Right lobe of liver (tissue), 6 donors: ENCODE results near the gene CFH. TPM values are rescaled to one million over a fixed set of nuclear protein-coding genes. Genes with fewer than 3 reads are reported as not detected.

Experiments
- ATAC-seq, 4 donors: fragments of 200-7000 bp; cut with Tn5 transposase; one replicate each; pipeline ENCODE4 v1.9.1; 2020; ENCODE audit warnings: mild to moderate bottlenecking in 4 of 4, moderate library complexity in 4 of 4
- DNase-seq, 3 donors: peaks; one replicate each; pipeline ENCODE4 v3.0.0-alpha.2; 2020
- H3K27ac ChIP-seq, 3 donors: fragments of 200-600 bp; one replicate each; pipeline ENCODE4 v1.8.0; 2022
- H3K27me3 ChIP-seq, 2 donors: fragments of 200-600 bp; one replicate each; pipeline ENCODE4 v1.8.0; 2022
- H3K36me3 ChIP-seq, 4 donors: fragments of 200-600 bp; sonication (generic) in 1 of 4; one replicate each; pipeline versions ENCODE4 v1.5.1 to v1.8.0; 2017 to 2022; ENCODE audit warnings: control low read depth in 1 of 4
- H3K4me1 ChIP-seq, 4 donors: fragments of 200-600 bp; sonication (generic) in 1 of 4; one replicate each; pipeline versions ENCODE4 v1.5.1 to v1.8.0; 2017 to 2022; ENCODE audit warnings: control low read depth in 1 of 4
- H3K4me3 ChIP-seq, 3 donors: fragments of 200-600 bp; one replicate each; pipeline ENCODE4 v1.8.0; 2022
- H3K9me3 ChIP-seq, 4 donors: fragments of 200-600 bp; sonication (generic) in 1 of 4; one replicate each; pipeline versions ENCODE4 v1.5.1 to v1.8.0; 2017 to 2022; ENCODE audit warnings: control low read depth in 1 of 4
- CTCF ChIP-seq, 4 donors: fragments of 200-600 bp in 3 of 4; fragments of 450-650 bp in 1 of 4; IDR thresholded peaks; one replicate each; pipeline versions ENCODE4 v1.5.1 to v1.8.0; 2016 to 2022; ENCODE audit warnings: antibody characterized with exemption in 4 of 4, mild to moderate bottlenecking in 2 of 4
- POLR2A ChIP-seq: fragments of 450-650 bp; IDR thresholded peaks from one replicate; pipeline ENCODE4 v1.6.1; 2017; ENCODE audit warnings: antibody characterized with exemption, mild to moderate bottlenecking
- WGBS: methylation state at CpG from one replicate; pipeline ENCODE4 v1.1.6; 2018; ENCODE audit warnings: low coverage, low lambda C conversion rate; ENCODE audit not compliant: insufficient coverage; ENCODE audit errors: missing lambda C conversion rate; 5-methylcytosine and 5-hydroxymethylcytosine counted together
- intact Hi-C, 2 donors: fragments of 100-400 bp; cut with DNase I; formaldehyde crosslinking; loops; one replicate each; pipeline versions ENCODE4 v1.11.2 to v1.14.1; 2022
- long read RNA-seq: library from polyadenylated mRNA; unstranded; transcript quantifications from one replicate; pipeline ENCODE4 v2.0.0, GENCODE V29; 2019
- total RNA-seq, 6 experiments: library from RNA; depleted of rRNA in 2 of 6; stranded (reverse); fragments of >200 nt in 2 of 6; fragmentation: NEBNext Ultra II Directional in 3 of 6; extraction: Animal tissue kit (Norgen Biotek cat#: 25700) in 3 of 6; gene quantifications; one replicate each; pipeline versions ENCODE4 v1.1.0 to v1.2.4, GENCODE V29; 2016 to 2023
- donor health status: DM: no; HTN: yes; CAD: no.
- donor health status: DM: no; HTN: no; CAD: no.
- donor health status: DM: no; HTN: no; CAD: no.
- donor health status: DM: no; HTN: yes; CAD: no.
- donor health status: DM: no; HTN: yes; CAD: no.

The CFH gene
- total RNA-seq: 1,000 to 10,000 TPM in 3 of 6 experiments, 100 to 1,000 TPM in 3; 663 to 1,371 (median 1,032) TPM
- long read RNA-seq, full-length matches to known transcripts: 78 of 198 reads
- long read RNA-seq, partial matches to known transcripts: 105 of 198 reads
- long read RNA-seq, other reads (novel, unspliced or antisense): 15 of 198 reads

GRCh38 chr1:196651637-196652215, at the start of gene CFH:
Gene CFH (plus strand): TSS chr1:196652043. CDS start chr1:196652118, 75 bp downstream.
- DNase-seq: no peak
- peak within 1 kb of the TSS; percentile 28 to 60 (median 49) for H3K4me3 ChIP-seq
- peak; percentile 65 to 76 (median 72) for ATAC-seq
- intact Hi-C loops: no loop called here
- H3K4me1 ChIP-seq: peaks cover 0 to 8% (median 1%) of the 10 kb centered on the region in 4 donors
- peak within 1 kb of the TSS; percentile 81 to 89 (median 83) for H3K27ac ChIP-seq
- no peaks in the 10 kb centered on the region for H3K27me3 ChIP-seq
- TF ChIP-seq CTCF (IDR thresholded peaks at IDR 0.05): no peak
- TF ChIP-seq POLR2A: peak; percentile 98
- no peaks in the 10 kb centered on the region for H3K9me3 ChIP-seq
- 2% methylated on average over 5 of the region's 5 CpGs for WGBS
- no peaks in the 10 kb centered on the region for H3K36me3 ChIP-seq

GRCh38 chr1:196603651-196604050, 48.2 kb upstream of the CFH start:
- no peak for DNase-seq
- ATAC-seq: peak in 3 of 4 donors; percentile 26 to 37 (median 27)
- peak overlapping the region in 2 of 3 donors; percentile 37 to 56 for H3K27ac ChIP-seq

GRCh38 chr1:196607981-196608380, 43.9 kb upstream of the CFH start:
- Histone ChIP-seq H3K4me1 (peaks cover 0 to 36% (median 5%) of the 10 kb centered on the region in 4 donors), H3K9me3 (no peaks in the 10 kb centered on the region), H3K27ac (peak overlapping the region; percentile 66 to 85 (median 75)), H3K27me3 (no peaks in the 10 kb centered on the region), H3K36me3 (no peaks in the 10 kb centered on the region), H3K4me3 (peak overlapping the region; percentile 55 to 71 (median 57))
- peak; percentile 31 to 35 (median 34) for ATAC-seq
- WGBS: 0% methylated on average over 8 of the region's 8 CpGs
- DNase-seq: no peak
- TF ChIP-seq CTCF (IDR thresholded peaks at IDR 0.05) (no peak), POLR2A (no peak)
- intact Hi-C loops: no loop called here

More at GRCh38 chr1:196603651-196604050, 48.2 kb upstream of the CFH start:
- Histone ChIP-seq H3K27me3 (no peaks in the 10 kb centered on the region), H3K9me3 (no peaks in the 10 kb centered on the region), H3K36me3 (no peaks in the 10 kb centered on the region), H3K4me1 (peaks cover 0 to 36% (median 5%) of the 10 kb centered on the region in 4 donors), H3K4me3 (no peak overlapping the region)
- intact Hi-C loops: no loop called here
- no peak for TF ChIP-seq CTCF (IDR thresholded peaks at IDR 0.05)
- TF ChIP-seq POLR2A: no peak

GRCh38 chr1:196608390-196609369, 43.2 kb upstream of the CFH start, which contains the start of gene KCNT2:
Gene KCNT2 (minus strand): TSS chr1:196608440. CDS start chr1:196608309, 131 bp downstream.
- no peak for TF ChIP-seq CTCF (IDR thresholded peaks at IDR 0.05)
- peak; percentile 68 for TF ChIP-seq POLR2A
- Histone ChIP-seq H3K27ac (peak within 1 kb of the TSS; percentile 66 to 85 (median 75)), H3K9me3 (no peaks in the 10 kb centered on the region), H3K36me3 (no peaks in the 10 kb centered on the region), H3K4me1 (peaks cover 0 to 36% (median 3%) of the 10 kb centered on the region in 4 donors), H3K27me3 (no peaks in the 10 kb centered on the region), H3K4me3 (peak within 1 kb of the TSS; percentile 55 to 71 (median 57))
- ATAC-seq: peak; percentile 83 to 90 (median 87)
- 3% methylated on average over 16 of the region's 43 CpGs for WGBS
- intact Hi-C loops: no loop called here
- DNase-seq: peak; percentile 83 to 91 (median 90)
